Measurements from ENCODE around the gene KIF27.

Gene KIF27

GRCh38 chr9:83966209-83966582, 45.0 kb upstream of the KIF27 start:
- ATAC-seq, result peak; percentile 3; the same call in 1 of the 3 replicates
- TF ChIP-seq PATZ1 (CRISPR knock-in tag; IDR thresholded peaks at IDR 0.05; ENCODE audit: borderline replicate concordance) (peak; percentile 12; the same call in 1 of the 2 replicates), ESRRG (CRISPR knock-in tag; IDR thresholded peaks at IDR 0.05) (no peak), ARNTL (CRISPR knock-in tag; IDR thresholded peaks at IDR 0.05; ENCODE audit: borderline replicate concordance, low read depth) (no peak)

GRCh38 chr9:83965350-83966208, 44.3 kb upstream of the KIF27 start:
- TF ChIP-seq ZFP30 (CRISPR knock-in tag; IDR thresholded peaks at IDR 0.05) (peak; percentile 18; the same call in 1 of the 2 replicates), TOX (CRISPR knock-in tag; IDR thresholded peaks at IDR 0.05; ENCODE audit: borderline replicate concordance) (0 out of 2 replicates have a peak, but pooled peaks have one; percentile 24), TSHZ2 (CRISPR knock-in tag; IDR thresholded peaks at IDR 0.05) (no peak), PATZ1 (CRISPR knock-in tag; IDR thresholded peaks at IDR 0.05; ENCODE audit: borderline replicate concordance) (peak; percentile 53; the same call in 1 of the 2 replicates), BACH2 (CRISPR knock-in tag; IDR thresholded peaks at IDR 0.05; ENCODE audit: borderline replicate concordance) (no peak), POU6F1 (CRISPR knock-in tag; IDR thresholded peaks at IDR 0.05; ENCODE audit: borderline replicate concordance, low read depth) (no peak), GLIS3 (CRISPR knock-in tag; IDR thresholded peaks at IDR 0.05) (no peak; the same call in 1 of the 2 replicates), ARNTL (CRISPR knock-in tag; IDR thresholded peaks at IDR 0.05; ENCODE audit: borderline replicate concordance, low read depth) (no peak), PPARA (CRISPR knock-in tag; IDR thresholded peaks at IDR 0.05; ENCODE audit: borderline replicate concordance) (no peak), CSRNP3 (CRISPR knock-in tag; IDR thresholded peaks at IDR 0.05) (peak; percentile 45; the same call in 1 of the 2 replicates), ZNF565 (CRISPR knock-in tag; conservative IDR thresholded peaks at IDR 0.05; ENCODE audit: low read depth) (no peak)
- ATAC-seq, result peak; percentile 32

GRCh38 chr9:83964973-83965349, 43.7 kb upstream of the KIF27 start:
- peak; percentile 49 for ATAC-seq
- no peak for TF ChIP-seq RARB (CRISPR knock-in tag; IDR thresholded peaks at IDR 0.05)
- TF ChIP-seq ZNF8 (CRISPR knock-in tag; IDR thresholded peaks at IDR 0.05), result no peak

- no peak for TF ChIP-seq CSRNP3 (CRISPR knock-in tag; IDR thresholded peaks at IDR 0.05)
- no peak for TF ChIP-seq PATZ1 (CRISPR knock-in tag; IDR thresholded peaks at IDR 0.05; ENCODE audit: borderline replicate concordance)
- no peak for TF ChIP-seq OSR1 (CRISPR knock-in tag; IDR thresholded peaks at IDR 0.05)
- no peak for TF ChIP-seq SNAI2 (CRISPR knock-in tag; IDR thresholded peaks at IDR 0.05)
- no peak for TF ChIP-seq PPARA (CRISPR knock-in tag; IDR thresholded peaks at IDR 0.05; ENCODE audit: borderline replicate concordance)
- no peak for TF ChIP-seq ZNF565 (CRISPR knock-in tag; conservative IDR thresholded peaks at IDR 0.05; ENCODE audit: low read depth)
- no peak for TF ChIP-seq ZNF8 (CRISPR knock-in tag; IDR thresholded peaks at IDR 0.05)
- no peak for TF ChIP-seq BACH2 (CRISPR knock-in tag; IDR thresholded peaks at IDR 0.05; ENCODE audit: borderline replicate concordance)
- no peak for TF ChIP-seq TOX (CRISPR knock-in tag; IDR thresholded peaks at IDR 0.05; ENCODE audit: borderline replicate concordance)
- TF ChIP-seq GLIS3 (CRISPR knock-in tag; IDR thresholded peaks at IDR 0.05), result no peak
- TF ChIP-seq ZNF70 (CRISPR knock-in tag; IDR thresholded peaks at IDR 0.05), result no peak
- no peak for ATAC-seq
Measured at GRCh38 chr9:83962165-83962564, 40.9 kb upstream of the KIF27 start.

All from SK-N-SH treated with all-trans-retinoic acid at 6 μM for 48 hours (cell line).